Measurements from ENCODE around the gene HOXB4. TPM values are rescaled to one million over a fixed set of nuclear protein-coding genes. Genes with fewer than 3 reads are reported as not detected.

Gene HOXB4
- total and polyA plus RNA-seq, 2 donors from 2014 or later, result 4.4 to 22.6 TPM

- no peak for TF ChIP-seq CTCF (IDR thresholded peaks at IDR 0.05; ENCODE audit: borderline replicate concordance, extremely low read depth, insufficient read depth)
- FAIRE-seq, result no peak
- no peak for DNase-seq
- H3K4me1 ChIP-seq (ENCODE audit: control insufficient read depth in 2 of 3, insufficient read depth in 2 of 3, low read depth in 1 of 3, low read length in 3 of 3), result peaks cover 0 to 8% (median 0%) of the 10 kb centered on the region in 3 donors
- peak overlapping the region; percentile 52 to 66 (median 65) for H3K4me3 ChIP-seq (ENCODE audit: low read length in 3 of 3)
- H3K9me3 ChIP-seq (ENCODE audit: control insufficient read depth in 2 of 3, insufficient read depth in 1 of 3, low read length in 3 of 3), result no peaks in the 10 kb centered on the region
- H3K36me3 ChIP-seq (ENCODE audit: control insufficient read depth in 2 of 3, insufficient read depth in 3 of 3, low read length in 3 of 3), result no peaks in the 10 kb centered on the region
- intact Hi-C loops (cut with DNase I), result no loop called here
- peak overlapping the region in 2 of 3 donors; percentile 33 to 74 for H3K9ac ChIP-seq (ENCODE audit: low read length in 3 of 3)
- peaks cover 50% of the 10 kb centered on the region for H3K27me3 ChIP-seq (ENCODE audit: control insufficient read depth, insufficient read depth, low read length)
- H3K27ac ChIP-seq (ENCODE audit: low read depth in 2 of 2, low read length in 2 of 2), result peak overlapping the region in 1 of 2 donors; percentile 91
Observed at GRCh38 chr17:48624118-48624517, 46.0 kb upstream of the HOXB4 start.

- intact Hi-C loops (cut with DNase I), result no loop called here
- FAIRE-seq, result no peak
- no peaks in the 10 kb centered on the region for H3K36me3 ChIP-seq (ENCODE audit: control insufficient read depth in 2 of 3, insufficient read depth in 3 of 3, low read length in 3 of 3)
Observed at GRCh38 chr17:48623583-48623982, 45.4 kb upstream of the HOXB4 start.

GRCh38 chr17:48622857-48623256 lies 44.7 kb upstream of the HOXB4 start:
- TF ChIP-seq CTCF (IDR thresholded peaks at IDR 0.05; ENCODE audit: borderline replicate concordance, extremely low read depth, insufficient read depth), result no peak
- Histone ChIP-seq H3K4me3 (ENCODE audit: low read length in 3 of 3) (peak overlapping the region in 1 of 3 donors; percentile 26), H3K9me3 (ENCODE audit: control insufficient read depth in 2 of 3, insufficient read depth in 1 of 3, low read length in 3 of 3) (no peaks in the 10 kb centered on the region), H3K27me3 (ENCODE audit: control insufficient read depth, insufficient read depth, low read length) (peaks cover 41% of the 10 kb centered on the region), H3K36me3 (ENCODE audit: control insufficient read depth in 2 of 3, insufficient read depth in 3 of 3, low read length in 3 of 3) (no peaks in the 10 kb centered on the region), H3K9ac (ENCODE audit: low read length in 3 of 3) (no peak overlapping the region), H3K27ac (ENCODE audit: low read depth in 2 of 2, low read length in 2 of 2) (peak overlapping the region in 1 of 2 donors; percentile 89), H3K4me1 (ENCODE audit: control insufficient read depth in 2 of 3, insufficient read depth in 2 of 3, low read depth in 1 of 3, low read length in 3 of 3) (peaks cover 0 to 10% (median 0%) of the 10 kb centered on the region in 3 donors)
- intact Hi-C loops (cut with DNase I), result no loop called here
- no peak for FAIRE-seq
- DNase-seq, result peak in 2 of 5 donors; percentile 28 to 41

More at GRCh38 chr17:48623583-48623982, 45.4 kb upstream of the HOXB4 start:
- H3K27me3 ChIP-seq (ENCODE audit: control insufficient read depth, insufficient read depth, low read length), result peaks cover 45% of the 10 kb centered on the region
- TF ChIP-seq CTCF (IDR thresholded peaks at IDR 0.05; ENCODE audit: borderline replicate concordance, extremely low read depth, insufficient read depth), result no peak
- peaks cover 0 to 8% (median 0%) of the 10 kb centered on the region in 3 donors for H3K4me1 ChIP-seq (ENCODE audit: control insufficient read depth in 2 of 3, insufficient read depth in 2 of 3, low read depth in 1 of 3, low read length in 3 of 3)
- H3K9ac ChIP-seq (ENCODE audit: low read length in 3 of 3), result peak overlapping the region in 1 of 3 donors; percentile 74
- peak overlapping the region in 2 of 3 donors; percentile 26 to 31 for H3K4me3 ChIP-seq (ENCODE audit: low read length in 3 of 3)
- peak overlapping the region; percentile 65 to 89 for H3K27ac ChIP-seq (ENCODE audit: low read depth in 2 of 2, low read length in 2 of 2)
- H3K9me3 ChIP-seq (ENCODE audit: control insufficient read depth in 2 of 3, insufficient read depth in 1 of 3, low read length in 3 of 3), result no peaks in the 10 kb centered on the region
- DNase-seq, result peak in 2 of 5 donors; percentile 41 to 48
